Activated T-cell treated with anti-CD3 and anti-CD28 coated beads, Interleukin-2, amount 50 U/mL, for 24 hours (primary cell): ENCODE measurements around the gene ZNF554.

Source experiments
- DNase-seq: peaks from one replicate; pipeline ENCODE4 v3.0.0-alpha.2; 2020
- H3K27ac Mint-ChIP-seq: 2 replicates; pipeline ENCODE4 v1.8.0; 2020; ENCODE audit warnings: mild to moderate bottlenecking, mixed read lengths
- H3K27me3 Mint-ChIP-seq: 2 replicates; pipeline ENCODE4 v1.8.0; 2020; ENCODE audit warnings: mixed read lengths
- H3K36me3 Mint-ChIP-seq: 2 replicates; pipeline ENCODE4 v1.8.0; 2020; ENCODE audit warnings: low read depth, mixed read lengths
- H3K4me1 Mint-ChIP-seq: 2 replicates; pipeline ENCODE4 v1.8.0; 2020; ENCODE audit warnings: low read depth, mixed read lengths
- H3K4me3 Mint-ChIP-seq: 2 replicates; pipeline ENCODE4 v1.8.0; 2020; ENCODE audit warnings: mild to moderate bottlenecking, moderate library complexity, mixed read lengths
- H3K9me3 Mint-ChIP-seq: 2 replicates; pipeline ENCODE4 v1.8.0; 2020; ENCODE audit warnings: mixed read lengths

ZNF554 gene

DNA sequence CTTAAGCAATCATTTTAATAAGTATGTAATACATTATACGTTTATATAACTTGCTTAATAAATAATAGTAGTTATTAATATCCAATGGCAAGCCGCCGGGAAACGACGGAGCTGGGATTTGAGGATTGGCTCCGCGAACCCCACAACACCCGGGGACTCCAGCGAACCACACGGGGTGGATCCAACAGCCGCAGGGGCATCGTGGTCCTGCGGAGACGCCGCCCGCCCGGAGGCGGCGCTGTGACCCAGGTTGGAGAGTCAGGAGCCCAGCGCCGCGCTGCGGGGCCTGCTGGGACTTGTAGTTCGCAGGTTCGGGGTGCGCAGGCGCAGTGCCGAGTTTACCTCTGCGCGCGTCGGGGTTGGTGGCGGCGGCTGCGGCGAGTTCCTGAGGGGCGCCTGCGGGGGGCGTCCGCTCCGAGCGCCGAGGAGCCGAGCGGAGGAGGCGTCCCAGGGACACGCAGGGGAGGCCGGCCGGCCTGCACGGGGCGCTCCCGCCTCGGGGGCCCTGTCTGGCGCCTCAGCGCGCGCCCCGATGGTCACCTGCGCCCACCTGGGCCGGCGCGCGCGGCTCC lies at the start of gene ZNF554:
Gene ZNF554 (plus strand): TSS at position 329 of the 572 bp plus-strand sequence. CDS start 204 bp downstream, at position 533.
- Mint-ChIP-seq H3K4me3 (peak within 1 kb of the TSS; percentile 84), H3K36me3 (peaks cover 5% of the 10 kb centered on the region), H3K27me3 (no peaks in the 10 kb centered on the region), H3K27ac (peak within 1 kb of the TSS; percentile 52), H3K9me3 (no peaks in the 10 kb centered on the region), H3K4me1 (peaks cover 10% of the 10 kb centered on the region)
- DNase-seq, result peak; percentile 98

DNA sequence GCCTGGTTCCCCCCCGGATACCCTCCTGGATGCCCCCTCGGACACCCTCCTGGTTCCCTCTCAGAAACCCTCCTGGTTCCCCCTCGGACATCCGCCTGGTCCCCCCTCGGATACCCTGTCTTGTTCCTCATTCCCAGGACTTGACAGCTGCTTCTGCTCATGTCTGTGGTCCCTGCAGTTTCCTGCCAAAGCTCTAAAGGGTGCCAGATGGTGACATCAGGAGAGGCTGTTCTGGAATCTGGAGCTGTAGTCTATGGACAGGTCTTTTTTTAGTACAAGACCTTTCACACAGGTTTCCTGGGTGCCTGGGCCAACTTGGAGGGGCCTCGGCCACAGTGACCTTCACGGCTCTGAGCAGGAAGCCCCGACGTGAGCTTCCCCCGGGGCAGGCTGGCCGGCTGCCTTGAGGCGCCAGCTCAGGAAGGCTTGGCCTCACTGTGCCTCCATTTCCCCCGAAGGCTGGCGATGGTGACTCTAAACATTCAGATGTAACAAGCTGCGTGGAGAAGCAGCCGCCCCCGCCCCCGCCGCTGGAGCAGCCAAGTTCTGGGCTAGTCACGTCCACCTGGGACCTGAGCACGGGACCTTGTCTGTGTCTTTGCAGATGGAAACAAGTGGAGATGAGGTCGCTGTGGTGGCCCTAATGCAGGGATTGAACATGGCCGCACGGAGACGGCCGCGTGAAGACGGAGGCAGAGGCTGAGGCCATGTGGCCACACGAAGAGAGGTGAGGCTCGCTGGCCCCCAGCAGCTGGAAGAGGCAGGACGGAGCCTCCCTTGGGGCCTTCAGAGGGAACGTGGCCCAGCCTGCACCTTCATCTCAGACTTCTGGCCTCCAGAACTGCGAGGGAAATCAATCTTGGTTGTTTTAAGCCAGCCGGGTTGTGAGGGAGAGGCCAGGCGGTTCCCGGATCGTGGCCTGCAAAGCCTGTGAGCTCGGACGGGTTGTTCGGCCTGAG lies 49.3 kb upstream of the ZNF554 start:
- peaks cover 22% of the 10 kb centered on the region for H3K4me1 Mint-ChIP-seq
- no peaks in the 10 kb centered on the region for H3K9me3 Mint-ChIP-seq
- no peak overlapping the region for H3K27ac Mint-ChIP-seq
- no peak overlapping the region for H3K4me3 Mint-ChIP-seq
- DNase-seq, result no peak
- no peaks in the 10 kb centered on the region for H3K27me3 Mint-ChIP-seq
- peaks cover 60% of the 10 kb centered on the region for H3K36me3 Mint-ChIP-seq

DNA sequence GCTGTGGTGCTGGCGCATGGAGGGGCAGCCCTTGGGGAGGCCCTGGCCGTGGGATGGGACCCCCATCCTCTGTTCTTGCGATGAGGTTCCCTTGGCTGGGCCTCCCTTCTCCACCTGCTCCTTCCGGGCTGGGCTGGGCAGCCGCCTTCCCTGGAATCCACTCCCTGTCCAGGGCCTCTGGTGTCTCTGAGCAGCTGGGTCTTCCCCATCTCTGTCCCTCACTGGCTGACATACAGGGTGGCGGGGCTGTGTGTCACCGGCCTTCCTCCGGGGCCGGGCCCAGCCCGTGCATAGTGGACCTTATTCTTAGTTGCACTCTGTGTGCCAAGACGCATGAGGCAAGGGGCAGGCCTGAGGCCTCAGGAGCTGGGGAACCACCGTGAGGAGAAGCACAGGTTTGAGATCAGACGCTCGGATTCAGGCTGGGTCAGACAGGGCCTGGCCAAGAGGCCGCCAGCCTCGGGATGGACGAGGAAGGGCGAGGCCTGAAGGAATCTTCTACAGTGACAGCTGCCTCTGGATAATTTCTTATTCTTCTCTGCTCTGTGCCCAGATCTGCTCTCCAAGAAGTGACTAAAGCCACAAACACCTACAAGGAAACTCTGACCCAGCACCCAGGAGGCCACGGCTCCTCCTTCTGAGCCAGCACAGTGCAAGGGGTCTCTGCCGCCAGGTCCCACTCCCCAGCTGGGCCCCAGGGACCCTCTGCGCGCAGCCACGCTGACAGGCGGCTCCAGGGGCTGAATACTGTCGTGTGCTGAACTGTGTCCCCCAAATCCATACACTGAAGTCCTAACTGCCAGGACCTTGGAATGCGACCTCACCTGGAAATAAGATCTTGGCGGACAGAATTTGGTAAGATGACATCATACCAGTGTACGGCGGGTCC lies 47.6 kb upstream of the ZNF554 start:
- H3K36me3 Mint-ChIP-seq, result peaks cover 62% of the 10 kb centered on the region
- no peaks in the 10 kb centered on the region for H3K9me3 Mint-ChIP-seq
- H3K27me3 Mint-ChIP-seq, result no peaks in the 10 kb centered on the region
- no peak overlapping the region for H3K4me3 Mint-ChIP-seq
- peaks cover 35% of the 10 kb centered on the region for H3K4me1 Mint-ChIP-seq
- no peak for DNase-seq
- peak overlapping the region; percentile 37 for H3K27ac Mint-ChIP-seq

- peaks cover 44% of the 10 kb centered on the region for H3K4me1 Mint-ChIP-seq
- no peak overlapping the region for H3K4me3 Mint-ChIP-seq
- no peaks in the 10 kb centered on the region for H3K27me3 Mint-ChIP-seq
- H3K9me3 Mint-ChIP-seq, result no peaks in the 10 kb centered on the region
- no peak for DNase-seq
- H3K36me3 Mint-ChIP-seq, result peaks cover 70% of the 10 kb centered on the region
- H3K27ac Mint-ChIP-seq, result no peak overlapping the region
Measured at GRCh38 chr19:2774083-2774679, 45.5 kb upstream of the ZNF554 start.

- DNase-seq, result no peak
- peak overlapping the region; percentile 95 for H3K27ac Mint-ChIP-seq
- peak overlapping the region; percentile 75 for H3K4me3 Mint-ChIP-seq
- no peaks in the 10 kb centered on the region for H3K9me3 Mint-ChIP-seq
- H3K36me3 Mint-ChIP-seq, result peaks cover 75% of the 10 kb centered on the region
- H3K27me3 Mint-ChIP-seq, result no peaks in the 10 kb centered on the region
- peaks cover 47% of the 10 kb centered on the region for H3K4me1 Mint-ChIP-seq
Measured at GRCh38 chr19:2774953-2775555, 44.6 kb upstream of the ZNF554 start.

GRCh38 chr19:2775556-2776430 lies 43.9 kb upstream of the ZNF554 start:
- H3K27me3 Mint-ChIP-seq, result no peaks in the 10 kb centered on the region
- DNase-seq, result peak; percentile 72
- peaks cover 75% of the 10 kb centered on the region for H3K36me3 Mint-ChIP-seq
- H3K27ac Mint-ChIP-seq, result peak overlapping the region; percentile 95
- no peaks in the 10 kb centered on the region for H3K9me3 Mint-ChIP-seq
- peaks cover 54% of the 10 kb centered on the region for H3K4me1 Mint-ChIP-seq
- peak overlapping the region; percentile 75 for H3K4me3 Mint-ChIP-seq

DNA sequence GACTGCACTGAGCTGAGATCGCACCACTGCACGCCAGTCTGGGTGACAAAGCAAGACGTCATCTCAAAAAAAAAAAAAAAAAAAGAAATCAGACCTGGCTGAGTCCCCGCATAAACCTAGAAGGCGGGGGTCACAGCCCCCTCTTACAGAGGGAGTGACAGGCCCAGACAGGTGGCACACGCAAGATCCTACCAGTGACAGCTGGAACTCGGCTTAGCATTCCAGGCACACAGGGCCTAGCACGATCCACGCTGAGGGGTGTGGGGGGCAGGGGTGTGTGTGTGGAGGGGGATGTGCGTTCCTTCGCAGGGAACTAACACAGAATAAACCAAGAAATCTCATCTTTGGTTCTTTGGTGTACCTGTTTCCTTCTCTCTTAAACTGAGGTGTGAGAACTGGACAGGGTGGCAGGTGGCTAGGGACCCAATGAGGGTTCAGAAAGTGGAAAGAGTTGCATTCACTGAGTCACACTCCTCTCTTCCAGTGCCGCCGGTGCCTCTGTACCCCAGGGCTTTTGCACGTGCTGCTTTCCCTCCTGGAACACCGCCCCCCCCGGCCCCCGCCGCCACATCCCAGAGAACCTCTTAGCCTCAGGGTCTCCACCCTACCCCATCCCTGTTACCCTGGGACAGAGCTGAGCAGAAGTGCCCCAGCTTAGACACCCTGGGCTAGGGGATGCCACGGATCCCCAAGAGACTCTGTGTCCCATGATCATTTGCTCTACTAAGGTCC lies 41.5 kb upstream of the ZNF554 start:
- H3K36me3 Mint-ChIP-seq, result peaks cover 84% of the 10 kb centered on the region
- H3K27me3 Mint-ChIP-seq, result no peaks in the 10 kb centered on the region
- peak overlapping the region; percentile 13 for H3K27ac Mint-ChIP-seq
- H3K4me3 Mint-ChIP-seq, result no peak overlapping the region
- no peak for DNase-seq
- H3K9me3 Mint-ChIP-seq, result no peaks in the 10 kb centered on the region
- peaks cover 64% of the 10 kb centered on the region for H3K4me1 Mint-ChIP-seq

GRCh38 chr19:2779121-2779740 lies 40.4 kb upstream of the ZNF554 start:
- H3K27me3 Mint-ChIP-seq, result no peaks in the 10 kb centered on the region
- no peak overlapping the region for H3K4me3 Mint-ChIP-seq
- no peak overlapping the region for H3K27ac Mint-ChIP-seq
- H3K4me1 Mint-ChIP-seq, result peaks cover 69% of the 10 kb centered on the region
- H3K36me3 Mint-ChIP-seq, result peaks cover 82% of the 10 kb centered on the region
- no peak for DNase-seq
- H3K9me3 Mint-ChIP-seq, result peaks cover 3% of the 10 kb centered on the region

- peak overlapping the region; percentile 54 for H3K27ac Mint-ChIP-seq
- peaks cover 68% of the 10 kb centered on the region for H3K4me1 Mint-ChIP-seq
- H3K4me3 Mint-ChIP-seq, result no peak overlapping the region
- DNase-seq, result no peak
- H3K27me3 Mint-ChIP-seq, result no peaks in the 10 kb centered on the region
- H3K36me3 Mint-ChIP-seq, result peaks cover 73% of the 10 kb centered on the region
- H3K9me3 Mint-ChIP-seq, result peaks cover 3% of the 10 kb centered on the region
Measured at GRCh38 chr19:2780284-2780683, 39.4 kb upstream of the ZNF554 start.

DNA sequence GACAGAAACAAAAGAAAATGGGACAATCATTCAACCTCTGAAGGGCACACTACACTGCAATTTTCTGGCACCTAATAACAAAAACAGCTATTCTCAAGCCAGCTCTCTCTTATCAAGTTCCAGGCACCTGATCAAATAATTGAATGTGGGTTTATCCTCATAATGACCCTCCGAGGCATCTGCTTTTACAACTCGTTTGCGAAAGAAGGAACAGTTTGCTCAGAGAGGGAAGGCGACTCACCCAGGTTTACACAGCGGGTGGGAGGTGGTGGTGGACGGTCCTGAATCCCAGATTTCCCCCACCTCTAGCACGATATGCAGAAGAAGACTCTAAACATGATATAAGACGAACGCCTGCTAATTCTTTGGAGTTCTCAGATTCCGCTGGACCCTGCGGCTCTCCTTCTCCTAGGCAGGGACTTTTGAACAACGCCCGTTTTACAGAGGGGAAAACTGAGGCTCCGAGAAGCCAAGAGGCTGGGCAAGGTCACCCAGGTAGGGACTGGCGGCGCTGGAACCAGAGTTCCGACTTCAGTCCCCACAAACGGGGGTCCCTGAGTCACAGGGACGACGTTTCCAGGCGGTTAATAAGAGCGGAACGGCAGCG lies 37.2 kb upstream of the ZNF554 start:
- H3K4me1 Mint-ChIP-seq, result peaks cover 61% of the 10 kb centered on the region
- no peaks in the 10 kb centered on the region for H3K27me3 Mint-ChIP-seq
- no peak for DNase-seq
- H3K4me3 Mint-ChIP-seq, result peak overlapping the region; percentile 92
- peaks cover 65% of the 10 kb centered on the region for H3K36me3 Mint-ChIP-seq
- peak overlapping the region; percentile 97 for H3K27ac Mint-ChIP-seq
- peaks cover 3% of the 10 kb centered on the region for H3K9me3 Mint-ChIP-seq

DNA sequence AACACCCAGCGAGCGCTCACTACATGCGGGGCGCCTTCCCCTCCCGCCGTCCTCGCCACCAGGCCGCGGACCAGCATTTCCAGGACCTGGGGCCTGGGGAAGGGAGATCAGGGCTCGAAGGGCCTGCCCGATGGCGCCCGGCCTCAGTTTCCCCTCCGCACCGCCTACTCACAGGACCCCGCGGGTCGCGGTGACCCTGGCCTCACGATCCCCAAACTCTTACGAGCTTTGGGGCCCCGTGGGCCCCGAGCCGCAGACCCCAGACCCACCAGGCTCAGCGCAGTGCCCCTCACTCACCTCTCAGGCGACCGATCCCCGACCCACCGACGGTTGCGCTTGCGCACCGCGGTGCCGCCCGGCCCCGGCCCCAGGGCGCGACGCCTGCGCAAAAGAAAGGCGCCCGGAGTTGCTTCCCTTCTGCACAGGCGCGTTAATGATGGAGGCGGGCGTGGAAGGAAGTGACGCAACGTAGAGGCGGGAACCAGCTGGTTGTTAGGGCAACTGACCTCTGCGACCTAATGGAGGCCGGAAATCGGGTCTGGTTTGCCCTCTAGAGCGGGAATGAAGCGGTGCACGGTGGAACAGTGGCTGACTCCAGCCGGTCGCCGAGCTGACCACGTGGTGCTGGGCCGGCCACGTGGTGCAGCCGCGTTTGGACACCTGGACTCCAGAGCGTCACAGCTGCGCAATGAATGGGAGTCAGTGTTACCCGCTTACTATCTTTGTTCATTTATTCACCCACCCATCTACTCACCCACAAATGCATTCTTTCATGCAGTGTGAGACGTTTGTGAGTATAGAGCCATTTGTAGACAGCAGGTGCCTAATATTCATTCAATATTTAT lies 36.5 kb upstream of the ZNF554 start, which contains the start of gene SGTA:
Gene SGTA (minus strand): TSS at position 338 of the 845 bp plus-strand sequence. CDS start 14,205 bp downstream, outside the sequence.
- Mint-ChIP-seq H3K9me3 (peaks cover 3% of the 10 kb centered on the region), H3K4me1 (peaks cover 67% of the 10 kb centered on the region), H3K4me3 (peak within 1 kb of the TSS; percentile 92), H3K27me3 (no peaks in the 10 kb centered on the region), H3K27ac (peak within 1 kb of the TSS; percentile 97), H3K36me3 (peaks cover 66% of the 10 kb centered on the region)
- peak; percentile 97 for DNase-seq
